Fibroblast of skin of right quadriceps (primary cell): ENCODE data around the gene RFC5.
"Not testable (repeated sequence)": the region's sequence is repeated elsewhere in the genome, so short reads cannot be mapped to it uniquely, and the experiment has no call there.

ENCODE experiments used
- DNase-seq: peaks from one replicate; pipeline ENCODE4 v3.0.0-alpha.2; 2013

RFC5 gene

GRCh38 chr12:118016424-118017264 lies at the start of gene RFC5:
TSS of gene RFC5 (plus strand) at chr12:118016703. CDS start at chr12:118016828, 125 bp downstream.
- DNase-seq, result peak; percentile 96

GRCh38 chr12:117967043-117967442 lies 49.5 kb upstream of the RFC5 start:
- DNase-seq, result no peak

- DNase-seq, result no peak
Measured at GRCh38 chr12:117967512-117967911, 49.0 kb upstream of the RFC5 start.

- no peak for DNase-seq
Measured at GRCh38 chr12:117968151-117968789, 48.2 kb upstream of the RFC5 start.

- peak; percentile 9 for DNase-seq
Measured at GRCh38 chr12:117968826-117969659, 47.5 kb upstream of the RFC5 start, which contains the start of gene KSR2. TSS of gene KSR2 (minus strand) at chr12:117968990. CDS start at chr12:117968255, 735 bp downstream.

GRCh38 chr12:117970334-117970733 lies 46.2 kb upstream of the RFC5 start:
- no peak for DNase-seq

GRCh38 chr12:117972301-117972700 lies 44.2 kb upstream of the RFC5 start:
- DNase-seq, result no peak

GRCh38 chr12:117975006-117975405 lies 41.5 kb upstream of the RFC5 start:
- DNase-seq, result no peak

GRCh38 chr12:117977373-117977772 lies 39.1 kb upstream of the RFC5 start:
- no peak for DNase-seq

- peak; percentile 54 for DNase-seq
Measured at GRCh38 chr12:117980616-117981015, 35.9 kb upstream of the RFC5 start.

- no peak for DNase-seq
Measured at GRCh38 chr12:117981267-117981666, 35.2 kb upstream of the RFC5 start.

- DNase-seq, result peak; percentile 5
Measured at GRCh38 chr12:117985182-117985581, 31.3 kb upstream of the RFC5 start.

GRCh38 chr12:117986705-117987469 lies 29.6 kb upstream of the RFC5 start:
- peak; percentile 85 for DNase-seq

- no peak for DNase-seq
Measured at GRCh38 chr12:117994551-117995438, 21.7 kb upstream of the RFC5 start.

- no peak for DNase-seq
Measured at GRCh38 chr12:117998719-117999118, 17.8 kb upstream of the RFC5 start.

GRCh38 chr12:117999806-118000205 lies 16.7 kb upstream of the RFC5 start:
- DNase-seq, result not testable (repeated sequence)

- no peak for DNase-seq
Measured at GRCh38 chr12:118010903-118011302, 5.6 kb upstream of the RFC5 start.

- DNase-seq, result no peak
Measured at GRCh38 chr12:118011377-118011776, 5.1 kb upstream of the RFC5 start.

- no peak for DNase-seq
Measured at GRCh38 chr12:118011961-118012360, 4.5 kb upstream of the RFC5 start.

GRCh38 chr12:118013283-118013682 lies 3.2 kb upstream of the RFC5 start:
- DNase-seq, result no peak

- no peak for DNase-seq
Measured at GRCh38 chr12:118015306-118015705, 1.2 kb upstream of the RFC5 start.
